ENCODE results near the gene DGKI. TPM values are rescaled to one million over a fixed set of nuclear protein-coding genes. Genes with fewer than 3 reads are reported as not detected.

DGKI gene
- total RNA-seq, 2 experiments from 2014 or later: 0.46 TPM; not detected in 1

DNA sequence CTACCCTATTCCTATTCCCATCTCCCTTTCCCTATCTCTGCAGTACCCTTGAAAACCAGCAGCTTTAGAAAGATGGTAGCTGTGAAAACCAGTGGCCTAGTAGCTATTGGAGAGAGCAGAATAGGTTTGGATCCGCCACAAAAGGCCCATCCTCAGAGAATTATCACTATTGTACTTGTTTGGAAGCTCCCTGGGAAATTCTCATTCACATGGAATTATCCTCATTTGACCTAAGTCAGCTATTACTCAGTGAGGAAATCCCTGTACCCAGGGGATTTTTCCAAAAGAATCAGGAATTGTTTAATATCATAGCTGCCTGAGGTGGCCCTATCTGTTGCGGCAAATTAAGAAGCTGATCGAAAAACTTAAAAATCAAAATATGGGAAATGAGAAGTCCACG is 51.6 kb downstream of the DGKI start:
- CTCF ChIA-PET (ENCODE audit: unreplicated experiment): no interaction called here
- DNase-seq (ENCODE audit: low spot score): no peak
- Histone ChIP-seq H3K4me3 (ENCODE audit: low read depth, low read length, poor library complexity, severe bottlenecking) (no peak overlapping the region), H3K9me3 (ENCODE audit: low read length) (no peaks in the 10 kb centered on the region), H3K4me2 (ENCODE audit: low read length) (no peak overlapping the region), H3K9me2 (ENCODE audit: insufficient read depth, low read length) (no peaks in the 10 kb centered on the region; the same call in 1 of the 2 replicates), H3K27ac (ENCODE audit: low read depth, low read length, poor library complexity, severe bottlenecking) (no peak overlapping the region), H2AFZ (ENCODE audit: low read length) (no peak overlapping the region), H3K79me2 (ENCODE audit: insufficient read depth, low read depth, low read length) (no peaks in the 10 kb centered on the region), H4K20me1 (ENCODE audit: insufficient read depth, low read length) (no peaks in the 10 kb centered on the region), H3K36me3 (ENCODE audit: insufficient read depth, low read length) (no peaks in the 10 kb centered on the region), H3K4me1 (ENCODE audit: insufficient read depth, low read length, poor library complexity, severe bottlenecking) (no peaks in the 10 kb centered on the region)
- BruUV-seq (replicated peaks): no TSS peak
- TF ChIP-seq EZH2phosphoT487 (IDR thresholded peaks at IDR 0.05; ENCODE audit: borderline replicate concordance, low read depth, low read length): no peak
- TF ChIP-seq, protein P1, sequence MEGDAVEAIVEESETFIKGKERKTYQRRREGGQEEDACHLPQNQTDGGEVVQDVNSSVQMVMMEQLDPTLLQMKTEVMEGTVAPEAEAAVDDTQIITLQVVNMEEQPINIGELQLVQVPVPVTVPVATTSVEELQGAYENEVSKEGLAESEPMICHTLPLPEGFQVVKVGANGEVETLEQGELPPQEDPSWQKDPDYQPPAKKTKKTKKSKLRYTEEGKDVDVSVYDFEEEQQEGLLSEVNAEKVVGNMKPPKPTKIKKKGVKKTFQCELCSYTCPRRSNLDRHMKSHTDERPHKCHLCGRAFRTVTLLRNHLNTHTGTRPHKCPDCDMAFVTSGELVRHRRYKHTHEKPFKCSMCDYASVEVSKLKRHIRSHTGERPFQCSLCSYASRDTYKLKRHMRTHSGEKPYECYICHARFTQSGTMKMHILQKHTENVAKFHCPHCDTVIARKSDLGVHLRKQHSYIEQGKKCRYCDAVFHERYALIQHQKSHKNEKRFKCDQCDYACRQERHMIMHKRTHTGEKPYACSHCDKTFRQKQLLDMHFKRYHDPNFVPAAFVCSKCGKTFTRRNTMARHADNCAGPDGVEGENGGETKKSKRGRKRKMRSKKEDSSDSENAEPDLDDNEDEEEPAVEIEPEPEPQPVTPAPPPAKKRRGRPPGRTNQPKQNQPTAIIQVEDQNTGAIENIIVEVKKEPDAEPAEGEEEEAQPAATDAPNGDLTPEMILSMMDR (conservative IDR thresholded peaks at IDR 0.05; ENCODE audit: low read length): no peak
- POLR2A ChIA-PET: interaction anchor here (0.6 to 1.1 kb wide), 3 partner anchors 12 to 241 kb away, joined by 3 to 5 read pairs (median 3); no protein-coding TSS in a partner anchor
- intact Hi-C loops (cut with micrococcal nuclease; ENCODE audit: unreplicated experiment): no loop called here

DNA sequence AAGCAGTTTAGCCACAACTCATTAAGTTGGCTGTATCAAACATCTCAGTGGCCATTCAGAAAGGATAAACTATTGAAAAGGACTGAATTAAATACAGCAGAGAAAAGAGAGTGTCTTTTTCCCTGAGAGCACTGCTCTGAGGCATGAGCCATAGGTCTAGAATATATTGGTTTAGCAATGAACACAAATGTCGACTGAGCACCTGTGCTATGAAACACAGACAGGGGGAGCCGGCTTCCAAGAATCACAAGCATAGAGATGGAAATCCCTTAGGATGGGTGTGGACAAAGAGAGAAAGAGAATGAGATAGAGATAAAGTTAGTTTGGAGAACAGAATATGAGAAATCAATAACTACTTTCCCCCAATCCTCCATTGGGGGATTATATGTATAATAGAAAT is 54.8 kb downstream of the DGKI start:
- no peak overlapping the region for H3K4me3 ChIP-seq (ENCODE audit: low read depth, low read length, poor library complexity, severe bottlenecking)
- POLR2A ChIA-PET: interaction anchor here (0.6 kb wide), 1 partner anchor 596 kb away, joined by 3 read pairs; no protein-coding TSS in a partner anchor
- no peaks in the 10 kb centered on the region for H3K79me2 ChIP-seq (ENCODE audit: insufficient read depth, low read depth, low read length)
- no peak overlapping the region for H2AFZ ChIP-seq (ENCODE audit: low read length)
- TF ChIP-seq EZH2phosphoT487 (IDR thresholded peaks at IDR 0.05; ENCODE audit: borderline replicate concordance, low read depth, low read length): no peak
- TF ChIP-seq, protein P1 (conservative IDR thresholded peaks at IDR 0.05; ENCODE audit: low read length): no peak
- H3K4me2 ChIP-seq (ENCODE audit: low read length): no peak overlapping the region
- H3K9me3 ChIP-seq (ENCODE audit: low read length): no peaks in the 10 kb centered on the region
- H3K9me2 ChIP-seq (ENCODE audit: insufficient read depth, low read length): no peaks in the 10 kb centered on the region; the same call in 1 of the 2 replicates
- CTCF ChIA-PET (ENCODE audit: unreplicated experiment): no interaction called here
- no peaks in the 10 kb centered on the region for H3K36me3 ChIP-seq (ENCODE audit: insufficient read depth, low read length)
- DNase-seq (ENCODE audit: low spot score): no peak
- no peaks in the 10 kb centered on the region for H3K4me1 ChIP-seq (ENCODE audit: insufficient read depth, low read length, poor library complexity, severe bottlenecking)
- intact Hi-C loops (cut with micrococcal nuclease; ENCODE audit: unreplicated experiment): no loop called here
- H4K20me1 ChIP-seq (ENCODE audit: insufficient read depth, low read length): no peaks in the 10 kb centered on the region
- BruUV-seq (replicated peaks): no TSS peak
- H3K27ac ChIP-seq (ENCODE audit: low read depth, low read length, poor library complexity, severe bottlenecking): no peak overlapping the region

DNA sequence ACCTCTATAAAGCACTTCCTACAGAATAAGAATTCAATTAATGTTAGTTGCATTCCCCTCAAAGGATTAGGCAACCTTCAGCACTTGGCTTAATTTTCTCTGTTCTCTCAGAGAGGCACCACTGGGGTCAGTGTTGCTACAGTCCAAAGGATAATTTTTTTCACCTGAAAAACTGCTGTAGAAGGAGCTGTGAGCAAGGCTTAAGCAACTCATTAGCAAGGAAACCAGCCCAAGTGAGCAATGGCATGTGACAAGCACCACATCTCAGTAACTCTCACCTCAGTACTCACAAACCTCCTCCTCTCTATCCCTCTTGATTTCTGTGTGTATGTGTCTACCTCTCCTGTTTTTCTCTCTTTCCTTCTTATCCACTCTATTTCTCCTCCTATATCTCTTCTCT is 55.9 kb downstream of the DGKI start:
- H3K36me3 ChIP-seq (ENCODE audit: insufficient read depth, low read length): no peaks in the 10 kb centered on the region
- no peaks in the 10 kb centered on the region for H3K4me1 ChIP-seq (ENCODE audit: insufficient read depth, low read length, poor library complexity, severe bottlenecking)
- H3K4me3 ChIP-seq (ENCODE audit: low read depth, low read length, poor library complexity, severe bottlenecking): no peak overlapping the region
- no peaks in the 10 kb centered on the region for H3K79me2 ChIP-seq (ENCODE audit: insufficient read depth, low read depth, low read length)
- CTCF ChIA-PET (ENCODE audit: unreplicated experiment): no interaction called here
- H3K4me2 ChIP-seq (ENCODE audit: low read length): no peak overlapping the region
- no peaks in the 10 kb centered on the region for H4K20me1 ChIP-seq (ENCODE audit: insufficient read depth, low read length)
- TF ChIP-seq, protein P1 (conservative IDR thresholded peaks at IDR 0.05; ENCODE audit: low read length): no peak
- no peak for TF ChIP-seq EZH2phosphoT487 (IDR thresholded peaks at IDR 0.05; ENCODE audit: borderline replicate concordance, low read depth, low read length)
- H3K9me3 ChIP-seq (ENCODE audit: low read length): no peaks in the 10 kb centered on the region
- intact Hi-C loops (cut with micrococcal nuclease; ENCODE audit: unreplicated experiment): no loop called here
- POLR2A ChIA-PET: interaction anchor here (0.6 kb wide), 1 partner anchor 231 kb away, joined by 4 read pairs; no protein-coding TSS in a partner anchor
- no TSS peak for BruUV-seq (replicated peaks)
- H2AFZ ChIP-seq (ENCODE audit: low read length): no peak overlapping the region
- DNase-seq (ENCODE audit: low spot score): no peak
- no peak overlapping the region for H3K27ac ChIP-seq (ENCODE audit: low read depth, low read length, poor library complexity, severe bottlenecking)
- no peaks in the 10 kb centered on the region for H3K9me2 ChIP-seq (ENCODE audit: insufficient read depth, low read length)
